KG1 (cell line): ENCODE measurements around the gene TBC1D22A.

ENCODE experiments used
- DNase-seq: peaks from one replicate; lab custom pipeline; 2025; lab: John Stamatoyannopoulos, UW

The TBC1D22A gene

DNA sequence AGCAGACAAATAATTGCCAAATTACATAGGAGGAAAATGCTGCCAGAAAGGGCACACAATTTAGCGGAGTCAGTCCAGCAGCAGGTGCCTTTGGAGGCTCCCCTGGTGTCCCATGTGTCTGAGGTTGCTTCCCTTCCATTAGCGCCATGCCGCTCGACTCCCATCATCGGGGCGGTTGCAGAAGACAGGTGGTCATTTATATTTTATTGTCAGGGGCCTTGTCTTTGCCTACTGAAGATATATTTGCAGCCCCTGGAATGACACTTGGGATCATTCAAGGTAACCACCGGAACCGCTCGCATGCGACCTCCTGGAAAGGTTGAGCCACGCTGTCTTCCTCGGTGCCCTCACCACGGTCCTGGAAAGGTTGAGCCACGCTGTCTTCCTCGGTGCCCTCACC, 298.3 kb downstream of the TBC1D22A start:
- no peak for DNase-seq

- no peak for DNase-seq
Observed at GRCh38 chr22:47061226-47061625, 298.8 kb downstream of the TBC1D22A start.

GRCh38 chr22:47062126-47062525, 299.7 kb downstream of the TBC1D22A start:
- no peak for DNase-seq

- no peak for DNase-seq
Observed at GRCh38 chr22:47063071-47063509, 300.6 kb downstream of the TBC1D22A start.

DNA sequence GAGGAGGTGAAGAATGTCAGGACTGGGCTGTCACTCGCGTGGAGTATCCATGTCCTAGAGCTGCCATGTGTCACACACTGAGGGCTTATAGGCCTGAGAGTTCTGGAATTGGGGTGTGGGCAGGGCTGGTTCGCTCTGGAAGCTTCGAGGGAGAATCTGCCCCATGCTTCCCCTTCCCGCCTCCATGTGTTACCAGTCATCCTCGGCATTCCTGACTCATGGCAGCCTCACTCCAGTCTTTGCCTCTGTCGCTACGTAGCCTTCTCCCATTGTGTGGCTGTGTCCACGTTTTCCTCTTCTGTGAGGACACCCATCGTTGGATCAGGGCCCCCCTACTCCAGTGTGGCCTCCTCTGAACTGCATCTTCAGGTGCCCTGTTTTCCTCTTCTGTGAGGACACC, 301.2 kb downstream of the TBC1D22A start:
- DNase-seq, result no peak

DNA sequence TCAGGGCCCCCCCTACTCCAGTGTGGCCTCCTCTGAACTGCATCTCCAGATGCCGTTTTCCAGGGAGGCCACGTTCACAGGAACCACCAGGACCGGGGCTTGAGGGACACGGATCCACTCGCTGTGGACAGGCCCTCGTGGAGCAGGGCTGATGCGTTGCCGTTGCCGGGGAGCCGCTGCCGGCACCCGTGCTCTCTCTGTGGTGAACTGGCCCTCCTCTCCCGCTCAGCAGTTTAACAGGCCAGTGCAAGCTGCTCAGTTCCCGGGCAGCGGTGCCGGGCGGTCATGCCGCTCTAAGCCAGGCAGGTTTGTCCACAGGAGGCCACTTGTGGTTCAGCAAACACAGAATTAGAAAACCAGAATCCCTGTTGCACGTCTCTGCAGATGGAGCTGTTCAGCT, 301.6 kb downstream of the TBC1D22A start:
- no peak for DNase-seq

DNA sequence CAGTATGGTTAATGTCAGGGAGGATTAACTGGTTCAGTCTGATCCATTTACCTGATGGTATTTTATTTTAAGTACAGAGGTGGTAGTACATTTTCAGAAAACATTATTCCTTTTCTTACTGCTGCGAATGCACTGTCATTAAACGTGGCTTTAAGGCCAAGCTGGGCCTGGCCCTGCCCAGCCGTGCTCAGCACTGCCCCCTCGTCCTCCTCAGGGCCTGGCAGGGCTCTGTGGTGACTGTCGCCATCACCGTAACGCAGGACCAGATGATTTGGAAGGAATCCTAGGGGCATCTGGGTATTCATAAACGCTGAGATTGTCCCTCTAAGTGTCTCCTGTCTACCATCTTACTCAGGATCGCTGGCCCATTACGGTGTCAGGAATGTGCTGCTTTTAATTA, 302.0 kb downstream of the TBC1D22A start:
- DNase-seq, result no peak

DNA sequence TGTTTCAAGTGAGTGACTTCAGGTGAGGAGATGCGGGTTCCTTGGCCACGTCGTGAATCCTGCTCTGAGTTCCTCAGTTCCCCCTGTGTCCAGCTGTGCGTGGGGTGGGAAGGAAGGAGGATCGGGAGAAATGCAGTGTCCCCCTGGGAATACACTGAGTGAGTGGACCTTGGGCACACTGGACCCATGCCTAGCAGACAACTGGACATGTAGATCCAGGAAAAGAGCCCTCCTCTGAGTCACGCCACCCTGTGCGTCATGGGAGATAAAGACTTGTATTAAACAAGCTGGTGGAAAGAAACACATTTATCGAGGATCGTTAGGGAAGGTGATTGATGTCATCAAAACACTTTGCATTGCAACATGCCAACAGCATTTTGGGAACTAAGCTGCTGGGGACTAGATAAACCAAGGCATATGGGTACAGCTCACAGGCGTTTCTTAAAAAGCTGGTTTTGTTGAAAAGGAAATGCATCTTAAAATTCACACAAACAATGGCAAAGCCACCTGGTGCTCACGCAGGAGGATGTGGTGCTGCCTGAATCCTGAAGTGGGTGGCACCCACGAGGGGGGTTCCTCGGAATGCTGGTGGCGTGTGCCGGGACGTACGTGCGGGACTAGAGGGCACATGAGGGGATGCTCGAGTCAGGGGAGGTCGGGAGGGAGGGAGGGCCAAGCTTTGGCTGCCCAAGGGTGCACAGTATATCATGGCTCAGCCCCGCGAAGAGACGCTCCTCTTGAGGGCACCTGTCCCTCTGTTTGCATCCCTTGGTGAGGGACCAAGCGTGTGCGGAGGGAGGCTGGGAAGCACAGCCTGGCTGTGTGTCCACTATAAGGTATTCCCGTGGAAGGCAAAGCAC, 303.5 kb downstream of the TBC1D22A start:
- DNase-seq, result no peak

DNA sequence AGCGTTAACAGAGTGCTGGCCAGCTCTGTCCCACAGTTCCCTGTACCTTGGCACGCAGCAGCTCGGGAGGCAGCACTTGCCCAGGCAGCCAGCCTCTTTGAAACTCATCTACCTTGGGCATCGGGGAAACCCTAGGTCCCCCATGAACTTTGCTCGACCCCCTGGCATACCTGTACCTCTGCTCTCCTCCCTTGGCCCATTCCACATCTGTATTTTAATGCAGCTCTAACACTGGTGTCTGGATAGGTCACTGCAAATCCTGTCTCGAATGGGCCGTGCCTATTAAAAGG, 304.1 kb downstream of the TBC1D22A start:
- no peak for DNase-seq

- DNase-seq, result no peak
Observed at GRCh38 chr22:47067321-47067890, 305.0 kb downstream of the TBC1D22A start.

GRCh38 chr22:47067911-47068625, 305.6 kb downstream of the TBC1D22A start:
- no peak for DNase-seq

DNA sequence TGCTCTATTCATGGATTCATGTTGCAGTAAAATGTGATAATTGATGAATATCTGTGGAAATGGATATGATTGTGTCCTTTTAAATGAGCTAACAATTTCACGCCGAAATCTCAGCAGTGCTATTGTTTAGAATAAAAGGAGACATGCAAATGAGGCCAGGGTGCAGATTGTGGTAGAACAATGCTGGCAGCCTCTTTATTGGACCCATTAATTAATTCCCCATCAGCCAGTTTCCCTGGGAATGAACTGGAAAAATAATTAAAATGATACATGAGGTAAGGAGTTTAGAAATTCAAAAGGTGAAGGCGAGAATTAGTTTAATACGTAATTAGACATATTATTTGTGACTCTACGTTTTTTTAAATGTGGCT, 306.2 kb downstream of the TBC1D22A start:
- no peak for DNase-seq

DNA sequence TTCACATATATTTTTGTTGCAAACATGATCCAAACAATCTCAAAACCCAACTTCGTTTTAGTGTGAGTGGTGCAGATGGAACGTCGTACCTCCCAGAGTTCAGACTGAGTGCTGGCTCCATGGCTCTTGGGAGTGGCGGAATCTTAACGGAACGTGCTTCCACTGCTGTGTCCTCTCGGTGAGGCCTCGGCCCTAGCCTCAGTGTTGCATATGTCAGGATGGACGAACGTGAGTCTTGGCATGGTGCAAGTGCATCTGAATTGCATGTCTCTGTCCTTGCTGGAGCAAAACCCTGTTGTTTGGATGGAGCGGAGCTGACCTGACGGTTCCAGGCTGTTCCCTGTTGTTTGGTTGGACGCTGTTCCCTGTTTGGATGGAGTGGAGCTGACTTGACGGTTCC, 306.8 kb downstream of the TBC1D22A start:
- DNase-seq, result no peak

- no peak for DNase-seq
Observed at GRCh38 chr22:47071078-47071806, 308.8 kb downstream of the TBC1D22A start.

DNA sequence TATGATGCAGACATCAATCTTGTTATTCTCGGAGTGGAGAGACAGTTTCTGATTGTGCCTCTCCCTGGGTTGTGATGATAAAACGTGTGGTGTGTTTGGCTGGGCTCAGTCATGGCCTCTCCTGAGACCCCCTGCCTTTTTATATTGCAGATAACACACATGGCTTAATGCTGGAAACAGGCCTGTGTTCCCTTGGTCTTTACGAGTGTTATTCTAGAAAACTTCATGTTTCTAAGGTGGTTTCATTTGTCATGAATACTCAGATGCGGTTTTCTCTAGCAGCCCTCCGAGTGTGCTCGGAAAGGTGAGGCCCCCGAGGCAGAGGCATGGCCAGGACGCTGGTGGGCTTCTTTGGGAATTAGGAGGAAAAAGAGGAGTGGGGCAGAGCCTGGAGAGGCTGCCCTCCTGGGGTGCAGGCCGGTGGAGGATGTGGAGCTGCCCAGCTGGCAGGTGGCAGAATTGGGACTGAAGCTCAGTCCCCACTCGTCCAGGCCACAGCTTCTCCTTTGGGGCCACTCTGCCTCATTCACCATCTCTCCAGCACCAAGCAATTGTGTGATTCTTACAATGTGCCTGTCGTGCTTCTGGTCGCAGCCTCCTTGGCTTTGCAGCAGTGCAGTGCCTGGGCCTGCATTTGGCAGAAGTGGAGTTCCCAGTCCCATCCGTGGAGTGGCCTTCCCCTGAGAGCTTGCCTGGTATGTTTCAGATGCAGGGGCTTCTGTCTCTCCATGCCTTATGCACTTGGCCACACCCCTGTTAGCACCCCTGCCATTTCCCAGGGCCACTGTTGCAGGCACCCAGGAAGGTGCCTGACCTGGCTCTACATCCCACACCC, 309.6 kb downstream of the TBC1D22A start:
- DNase-seq, result no peak

GRCh38 chr22:47072642-47072967, 310.2 kb downstream of the TBC1D22A start:
- DNase-seq, result no peak

GRCh38 chr22:47073075-47073474, 310.6 kb downstream of the TBC1D22A start:
- DNase-seq, result no peak

GRCh38 chr22:47074105-47074504, 311.7 kb downstream of the TBC1D22A start:
- DNase-seq, result no peak

DNA sequence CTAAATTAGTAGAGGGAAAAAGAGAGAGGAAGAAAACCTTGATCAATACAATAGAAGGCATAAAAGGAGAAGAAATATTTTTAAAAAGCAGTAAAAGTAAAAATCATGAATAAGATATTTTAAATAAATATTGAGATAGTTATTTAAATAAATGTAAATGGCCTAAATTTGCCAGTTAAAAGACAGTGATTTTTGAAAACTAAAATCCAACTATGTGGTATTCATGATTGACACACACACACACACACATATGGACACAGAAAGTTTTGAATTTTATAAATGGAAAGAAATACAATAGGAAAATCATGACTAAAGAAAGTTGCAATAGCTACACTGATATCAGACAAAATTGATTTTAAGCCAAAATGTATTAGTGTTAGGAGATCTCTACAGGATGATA, 313.1 kb downstream of the TBC1D22A start:
- no peak for DNase-seq

GRCh38 chr22:47076758-47077157, 314.3 kb downstream of the TBC1D22A start:
- DNase-seq, result no peak

GRCh38 chr22:47080100-47080499, 317.6 kb downstream of the TBC1D22A start:
- no peak for DNase-seq

- no peak for DNase-seq
Observed at GRCh38 chr22:47082505-47082904, 320.1 kb downstream of the TBC1D22A start.
